ENCODE measurements around the gene TMC1.

DNA sequence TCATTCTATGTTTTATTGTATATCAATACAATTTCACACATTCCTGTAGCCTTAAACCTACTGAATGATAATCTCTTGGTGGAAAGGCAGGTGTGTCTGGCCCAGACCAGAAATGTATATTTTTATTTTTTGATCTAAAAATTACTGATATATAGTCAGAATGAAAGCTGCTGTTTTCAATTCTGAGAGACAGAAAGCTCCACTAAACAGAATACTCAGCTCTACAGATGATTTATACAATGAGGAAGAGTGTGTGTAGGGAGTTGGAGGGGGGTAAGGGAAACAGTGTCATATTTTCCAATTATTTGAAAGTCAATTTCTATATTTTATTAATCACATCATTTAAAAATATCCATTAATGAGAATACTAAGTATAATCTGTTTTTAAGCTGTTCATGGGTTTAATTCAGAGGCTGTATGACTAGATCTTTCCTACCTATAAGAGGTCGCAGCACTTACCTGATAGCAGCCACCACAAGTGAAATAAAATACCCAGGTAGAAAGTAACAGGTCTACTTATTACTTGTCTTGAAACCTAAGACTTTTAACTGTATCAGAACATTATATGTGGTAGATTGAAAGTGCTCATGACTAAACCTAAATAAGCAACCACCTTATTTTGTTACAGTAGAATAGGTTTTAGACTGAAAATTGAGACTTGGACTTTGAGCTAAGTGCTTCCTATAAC is 183.4 kb downstream of the TMC1 start:
- TF ChIP-seq CTCF (IDR thresholded peaks at IDR 0.05; ENCODE audit: borderline replicate concordance, extremely low read depth, low read length, poor library complexity, severe bottlenecking) (no peak), EZH2 (IDR thresholded peaks at IDR 0.05; ENCODE audit: borderline replicate concordance, low read depth, low read length, severe bottlenecking) (no peak)
